T-helper 17 cell (primary cell): ENCODE data around the gene CDR2L. TPM values are rescaled to one million over a fixed set of nuclear protein-coding genes. Genes with fewer than 3 reads are reported as not detected.
A peak's percentile ranks its signal among the peaks of the same experiment; 100 is the strongest.
"Not testable (repeated sequence)": the region's sequence is repeated elsewhere in the genome, so short reads cannot be mapped to it uniquely, and the experiment has no call there.

Source experiments
- ATAC-seq: fragments of 150-1000 bp; cut with Tn5 transposase; 2 replicates; pipeline ENCODE4 v1.10.0; 2021; ENCODE audit warnings: mild to moderate bottlenecking, moderate library complexity
- DNase-seq, 3 donors: peaks; one replicate each; pipeline versions ENCODE4 v3.0.0 to v3.0.0-alpha.2; 2020 to 2021
- H3K9me3 ChIP-seq: one replicate; pipeline ENCODE4 v1.7.0; 2013; ENCODE audit warnings: low read length, mild to moderate bottlenecking; ENCODE audit not compliant: control insufficient read depth, poor library complexity, severe bottlenecking
- H3K27ac Mint-ChIP-seq: one replicate; pipeline ENCODE4 v1.8.0; 2022; ENCODE audit warnings: mild to moderate bottlenecking, moderate library complexity, mixed read lengths
- H3K27me3 Mint-ChIP-seq: one replicate; pipeline ENCODE4 v1.8.0; 2022; ENCODE audit warnings: mixed read lengths
- H3K36me3 Mint-ChIP-seq: one replicate; pipeline ENCODE4 v1.8.0; 2022; ENCODE audit warnings: low read depth, mixed read lengths
- H3K4me1 Mint-ChIP-seq: one replicate; pipeline ENCODE4 v1.8.0; 2022; ENCODE audit warnings: mild to moderate bottlenecking, mixed read lengths
- H3K4me3 Mint-ChIP-seq: one replicate; pipeline ENCODE4 v1.8.0; 2022; ENCODE audit warnings: mild to moderate bottlenecking, moderate library complexity, mixed read lengths
- total RNA-seq, 4 donors: library from RNA in 2 of 4; stranded (reverse) in 2 of 4; gene quantifications; one replicate each; pipeline ENCODE4 v1.2.3 and lab custom pipeline; 2022 to 2026

CDR2L gene
- total RNA-seq, 2 donors from 2014 or later: 0.86 TPM; not detected in 1

DNA sequence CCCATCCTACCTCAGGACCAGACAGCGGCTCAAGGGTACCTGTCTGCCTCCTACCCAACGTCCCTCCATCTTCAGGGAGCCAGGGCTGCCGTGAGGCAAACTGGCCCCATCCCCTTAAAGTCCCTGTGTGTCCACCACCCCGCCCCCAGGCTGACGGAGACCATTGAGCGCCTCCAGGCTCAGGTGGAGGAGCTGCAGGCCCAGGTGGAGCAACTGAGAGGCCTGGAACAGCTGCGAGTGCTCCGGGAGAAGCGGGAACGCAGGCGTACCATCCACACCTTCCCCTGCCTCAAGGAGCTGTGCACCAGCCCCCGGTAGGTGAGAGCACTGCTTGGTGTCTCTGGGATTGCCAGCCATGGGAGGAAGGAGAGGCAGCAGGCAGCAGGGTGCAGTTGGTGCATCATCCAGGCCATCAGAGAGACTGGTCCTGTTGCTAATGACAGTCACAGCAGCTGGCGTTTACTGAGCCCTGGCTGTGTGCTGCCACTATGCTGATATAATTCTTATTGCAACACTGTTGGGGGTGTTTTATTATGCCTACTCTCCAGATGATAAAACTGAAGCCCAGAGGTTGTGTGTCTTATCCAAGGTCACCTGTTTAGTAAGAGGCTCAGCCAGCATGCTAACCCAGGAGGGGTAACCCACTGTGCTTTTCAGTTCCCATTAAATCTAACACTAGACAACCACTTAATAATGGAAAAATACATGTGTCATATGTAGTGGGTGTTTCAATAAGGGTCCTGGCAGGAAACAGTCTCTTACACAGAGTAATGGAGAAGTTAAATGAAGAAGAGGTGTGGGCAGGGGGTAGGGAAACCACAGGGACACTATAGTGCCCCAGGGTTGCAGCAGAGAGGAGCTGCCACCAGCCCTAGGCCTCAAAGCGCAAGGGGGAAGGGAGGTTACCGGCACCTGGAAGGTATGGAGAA, 14.7 kb downstream of the CDR2L start:
- Mint-ChIP-seq H3K4me3 (no peak overlapping the region), H3K4me1 (peaks cover 8% of the 10 kb centered on the region), H3K27ac (no peak overlapping the region), H3K36me3 (no peaks in the 10 kb centered on the region), H3K27me3 (peaks cover 6% of the 10 kb centered on the region)
- DNase-seq (no peak), ATAC-seq (no peak)
- no peaks in the 10 kb centered on the region for H3K9me3 ChIP-seq

DNA sequence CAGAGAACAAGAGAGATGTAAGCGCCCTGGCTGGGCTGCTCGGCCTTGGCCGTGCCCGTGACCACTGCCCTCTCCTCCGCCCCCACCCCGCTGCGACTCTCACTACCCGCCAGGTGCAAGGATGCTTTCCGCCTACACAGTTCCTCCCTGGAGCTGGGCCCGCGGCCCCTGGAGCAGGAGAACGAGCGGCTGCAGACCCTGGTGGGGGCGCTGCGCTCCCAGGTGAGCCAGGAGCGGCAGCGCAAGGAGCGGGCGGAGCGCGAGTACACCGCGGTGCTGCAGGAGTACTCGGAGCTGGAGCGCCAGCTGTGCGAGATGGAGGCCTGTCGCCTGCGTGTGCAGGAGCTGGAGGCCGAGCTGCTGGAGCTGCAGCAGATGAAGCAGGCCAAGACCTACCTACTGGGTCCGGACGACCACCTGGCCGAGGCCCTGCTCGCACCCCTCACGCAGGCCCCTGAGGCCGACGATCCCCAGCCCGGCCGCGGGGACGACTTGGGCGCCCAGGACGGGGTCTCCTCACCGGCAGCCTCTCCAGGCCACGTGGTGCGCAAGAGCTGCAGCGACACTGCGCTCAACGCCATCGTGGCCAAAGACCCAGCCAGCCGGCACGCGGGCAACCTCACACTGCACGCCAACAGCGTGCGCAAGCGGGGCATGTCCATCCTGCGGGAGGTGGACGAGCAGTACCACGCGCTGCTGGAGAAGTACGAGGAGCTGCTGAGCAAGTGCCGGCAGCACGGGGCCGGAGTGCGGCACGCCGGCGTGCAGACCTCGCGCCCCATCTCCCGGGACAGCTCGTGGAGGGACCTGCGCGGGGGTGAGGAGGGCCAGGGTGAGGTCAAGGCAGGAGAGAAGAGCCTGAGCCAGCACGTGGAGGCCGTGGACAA, 15.9 kb downstream of the CDR2L start:
- no peaks in the 10 kb centered on the region for H3K9me3 ChIP-seq
- Mint-ChIP-seq H3K27ac (no peak overlapping the region), H3K4me3 (no peak overlapping the region), H3K27me3 (peaks cover 6% of the 10 kb centered on the region), H3K4me1 (peaks cover 7% of the 10 kb centered on the region), H3K36me3 (no peaks in the 10 kb centered on the region)
- ATAC-seq: no peak
- no peak for DNase-seq

GRCh38 chr17:75003957-75004355, 16.5 kb downstream of the CDR2L start:
- no peak overlapping the region for H3K4me3 Mint-ChIP-seq
- DNase-seq: no peak
- ATAC-seq: no peak
- H3K27me3 Mint-ChIP-seq: peaks cover 6% of the 10 kb centered on the region
- no peaks in the 10 kb centered on the region for H3K9me3 ChIP-seq
- no peaks in the 10 kb centered on the region for H3K36me3 Mint-ChIP-seq
- H3K4me1 Mint-ChIP-seq: peaks cover 2% of the 10 kb centered on the region
- no peak overlapping the region for H3K27ac Mint-ChIP-seq

DNA sequence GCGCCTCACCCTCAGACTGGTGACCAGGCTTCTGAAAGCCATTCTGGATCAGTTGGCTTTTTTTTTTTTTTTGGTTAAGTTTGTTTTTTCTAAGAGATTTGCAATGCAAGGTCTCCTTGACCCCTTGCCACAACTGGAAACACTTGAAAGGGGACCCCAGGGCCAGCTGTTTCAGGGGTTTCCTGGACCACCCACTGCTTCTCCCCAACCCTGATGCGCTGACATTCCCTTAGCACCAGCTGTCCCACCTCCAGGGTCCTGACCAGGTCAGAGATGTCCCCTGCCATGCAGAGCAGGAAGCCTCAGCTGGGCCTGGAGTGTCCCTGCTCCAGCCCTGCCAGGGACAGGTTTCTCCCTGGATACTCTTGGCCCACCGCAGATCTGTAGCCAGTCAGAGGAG, 16.9 kb downstream of the CDR2L start:
- Mint-ChIP-seq H3K36me3 (no peaks in the 10 kb centered on the region), H3K4me3 (no peak overlapping the region), H3K27me3 (peaks cover 6% of the 10 kb centered on the region), H3K4me1 (peaks cover 2% of the 10 kb centered on the region), H3K27ac (no peak overlapping the region)
- DNase-seq (no peak), ATAC-seq (no peak)
- H3K9me3 ChIP-seq: no peaks in the 10 kb centered on the region

GRCh38 chr17:75005291-75005690, 17.9 kb downstream of the CDR2L start:
- no peak overlapping the region for H3K27ac Mint-ChIP-seq
- H3K9me3 ChIP-seq: no peaks in the 10 kb centered on the region

GRCh38 chr17:75006084-75006483, 18.7 kb downstream of the CDR2L start:
- not testable (repeated sequence) for H3K27ac Mint-ChIP-seq, H3K4me3 Mint-ChIP-seq

More at GRCh38 chr17:75005291-75005690, 17.9 kb downstream of the CDR2L start:
- Mint-ChIP-seq H3K4me1 (peaks cover 2% of the 10 kb centered on the region), H3K36me3 (no peaks in the 10 kb centered on the region), H3K27me3 (peaks cover 6% of the 10 kb centered on the region), H3K4me3 (no peak overlapping the region)
- ATAC-seq: no peak
- no peak for DNase-seq

DNA sequence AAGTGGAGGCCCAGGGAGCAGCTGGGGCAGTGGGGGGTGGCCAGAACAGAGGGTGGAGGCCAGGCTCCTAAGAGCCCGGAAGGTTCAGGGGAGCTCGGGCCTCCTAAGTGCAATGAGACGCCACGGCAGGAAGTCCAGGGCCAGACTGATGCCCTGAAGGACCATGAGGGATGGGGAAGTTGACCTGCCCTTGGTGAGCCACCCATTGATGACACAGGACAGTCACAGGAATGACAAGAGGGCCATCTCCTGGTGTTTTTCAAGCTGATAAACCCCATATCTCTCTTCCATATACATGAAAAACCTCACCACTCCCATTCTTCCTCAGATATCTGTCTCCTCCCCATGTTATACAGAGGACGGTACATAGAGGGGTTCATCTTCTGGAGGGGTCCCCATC, 19.2 kb downstream of the CDR2L start:
- H3K4me3 Mint-ChIP-seq: no peak overlapping the region
- H3K27me3 Mint-ChIP-seq: peaks cover 6% of the 10 kb centered on the region
- no peak for DNase-seq

More at GRCh38 chr17:75006084-75006483, 18.7 kb downstream of the CDR2L start:
- not testable (repeated sequence) for DNase-seq, H3K9me3 ChIP-seq, H3K4me1 Mint-ChIP-seq, ATAC-seq, H3K36me3 Mint-ChIP-seq, H3K27me3 Mint-ChIP-seq

DNA sequence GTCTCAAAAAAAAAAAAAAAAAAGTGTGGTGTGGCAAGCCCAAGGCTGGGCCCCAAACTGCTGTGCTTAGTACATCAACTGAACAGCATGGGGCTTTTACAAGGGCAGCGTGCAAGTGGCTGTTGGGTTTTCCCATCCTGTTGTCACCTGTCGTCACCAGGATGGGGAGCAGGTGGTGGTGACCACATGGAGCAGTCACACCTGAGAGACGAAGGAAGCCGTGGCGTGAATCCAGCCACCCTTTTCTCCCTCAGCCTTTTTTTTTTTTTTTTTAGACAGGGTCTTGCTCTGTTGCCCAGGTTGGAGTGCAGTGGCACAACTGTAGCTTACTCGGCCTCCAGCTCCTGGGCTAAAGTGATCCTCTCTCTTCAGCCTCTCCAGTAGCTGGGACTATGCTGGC, 20.9 kb downstream of the CDR2L start:
- no peak for ATAC-seq
- no peak overlapping the region for H3K4me3 Mint-ChIP-seq

More for the DNA sequence above, 19.2 kb downstream of the CDR2L start:
- H3K9me3 ChIP-seq: no peaks in the 10 kb centered on the region
- Mint-ChIP-seq H3K4me1 (peaks cover 2% of the 10 kb centered on the region), H3K27ac (no peak overlapping the region), H3K36me3 (no peaks in the 10 kb centered on the region)
- ATAC-seq: no peak

GRCh38 chr17:75009139-75009724, 21.8 kb downstream of the CDR2L start:
- Mint-ChIP-seq H3K36me3 (peaks cover 2% of the 10 kb centered on the region), H3K27ac (peak overlapping the region; percentile 3), H3K27me3 (no peaks in the 10 kb centered on the region), H3K4me1 (peaks cover 16% of the 10 kb centered on the region), H3K4me3 (no peak overlapping the region)
- no peaks in the 10 kb centered on the region for H3K9me3 ChIP-seq
- DNase-seq (no peak), ATAC-seq (no peak)

More for the DNA sequence above, 20.9 kb downstream of the CDR2L start:
- H3K9me3 ChIP-seq: no peaks in the 10 kb centered on the region
- Mint-ChIP-seq H3K36me3 (no peaks in the 10 kb centered on the region), H3K4me1 (peaks cover 10% of the 10 kb centered on the region), H3K27ac (no peak overlapping the region), H3K27me3 (no peaks in the 10 kb centered on the region)
- DNase-seq: no peak

DNA sequence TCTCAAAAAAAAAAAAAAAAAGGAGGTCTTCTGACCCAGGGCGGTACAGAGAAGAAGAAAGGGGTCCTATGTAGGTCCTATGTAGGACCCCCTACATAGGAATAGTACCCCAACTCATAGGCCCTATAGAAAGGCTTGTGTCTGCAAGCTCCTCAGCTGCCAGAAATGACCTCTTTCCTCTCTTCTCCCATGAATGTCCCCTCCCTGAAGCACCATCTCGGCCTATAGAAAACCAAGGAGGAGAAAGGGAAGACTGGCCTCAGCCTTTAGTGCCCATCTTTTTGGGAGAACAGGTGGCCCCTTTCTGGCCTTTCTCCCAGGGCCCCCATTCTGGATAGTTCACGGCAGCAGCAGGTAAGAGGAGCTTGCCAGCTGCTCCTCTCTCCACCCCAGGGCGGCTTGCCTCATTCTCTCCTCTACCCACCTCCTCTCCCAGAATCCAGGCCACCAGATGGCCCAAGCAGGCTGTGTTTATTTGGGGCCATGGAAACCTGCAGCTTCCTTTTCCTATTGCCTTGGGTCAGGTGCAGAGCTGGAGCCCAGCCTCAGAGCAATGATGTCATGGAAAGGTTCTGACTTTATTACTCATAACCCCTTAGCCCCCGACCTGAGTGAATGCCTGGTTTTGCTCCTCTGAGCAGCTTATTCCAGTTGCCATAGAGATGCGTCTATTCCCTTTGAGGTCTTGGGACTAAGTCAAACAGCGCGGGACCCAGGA, 23.4 kb downstream of the CDR2L start:
- H3K27ac Mint-ChIP-seq: no peak overlapping the region
- no peaks in the 10 kb centered on the region for H3K9me3 ChIP-seq
- no peak overlapping the region for H3K4me3 Mint-ChIP-seq
- H3K4me1 Mint-ChIP-seq: peaks cover 24% of the 10 kb centered on the region
- peaks cover 7% of the 10 kb centered on the region for H3K36me3 Mint-ChIP-seq
- ATAC-seq (no peak), DNase-seq (no peak)
- no peaks in the 10 kb centered on the region for H3K27me3 Mint-ChIP-seq

GRCh38 chr17:75011401-75012095, 24.1 kb downstream of the CDR2L start:
- no peaks in the 10 kb centered on the region for H3K27me3 Mint-ChIP-seq
- H3K4me3 Mint-ChIP-seq: peak overlapping the region; percentile 95
- peak overlapping the region; percentile 88 for H3K27ac Mint-ChIP-seq
- peaks cover 7% of the 10 kb centered on the region for H3K36me3 Mint-ChIP-seq
- ATAC-seq (no peak), DNase-seq (no peak)
- H3K4me1 Mint-ChIP-seq: peaks cover 23% of the 10 kb centered on the region
- H3K9me3 ChIP-seq: no peaks in the 10 kb centered on the region

DNA sequence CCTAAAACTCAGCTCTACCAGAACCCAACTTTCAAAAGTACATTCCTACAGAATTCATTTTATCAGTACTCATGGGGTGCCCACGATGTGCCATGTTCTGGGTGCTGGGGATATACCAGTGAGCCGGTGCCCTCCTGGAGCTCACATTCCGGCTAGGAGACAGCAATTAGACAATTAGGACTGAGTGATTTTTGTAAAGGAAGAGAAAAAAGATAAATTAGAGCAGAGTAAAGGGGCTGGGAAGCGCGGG, 24.6 kb downstream of the CDR2L start:
- Mint-ChIP-seq H3K27me3 (no peaks in the 10 kb centered on the region), H3K4me3 (peak overlapping the region; percentile 95), H3K27ac (peak overlapping the region; percentile 88), H3K36me3 (peaks cover 7% of the 10 kb centered on the region), H3K4me1 (peaks cover 23% of the 10 kb centered on the region)
- DNase-seq (no peak), ATAC-seq (no peak)
- H3K9me3 ChIP-seq: no peaks in the 10 kb centered on the region
